ENCODE measurements around the gene WBP2NL. TPM values are rescaled to one million over a fixed set of nuclear protein-coding genes. Genes with fewer than 3 reads are reported as not detected.

WBP2NL gene
- total RNA-seq, 1 donor from 2014 or later = 1.9 TPM

DNA sequence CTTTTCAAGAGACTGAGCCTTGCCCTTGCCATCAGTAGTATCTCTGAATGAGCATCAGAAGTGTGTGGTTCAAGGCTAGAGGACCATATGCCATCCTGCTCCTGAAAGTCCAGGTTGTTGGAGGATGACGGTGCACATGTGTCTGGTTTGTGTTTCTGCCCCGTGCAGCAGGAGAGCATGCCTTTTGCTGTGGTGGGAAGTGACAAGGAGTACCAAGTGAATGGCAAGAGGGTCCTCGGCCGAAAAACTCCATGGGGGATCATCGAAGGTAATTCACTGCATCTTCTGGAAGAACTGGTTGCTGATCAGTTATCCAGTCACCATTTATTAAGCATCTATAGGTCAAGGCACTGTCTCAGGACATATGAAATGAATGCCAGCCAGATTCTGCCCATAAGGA, 6.1 kb upstream of the WBP2NL start:
- no peaks in the 10 kb centered on the region for H3K4me1 ChIP-seq
- no peak overlapping the region for H3K4me3 ChIP-seq
- intact Hi-C loops (cut with DNase I) = no loop called here
- TF ChIP-seq, protein P1, sequence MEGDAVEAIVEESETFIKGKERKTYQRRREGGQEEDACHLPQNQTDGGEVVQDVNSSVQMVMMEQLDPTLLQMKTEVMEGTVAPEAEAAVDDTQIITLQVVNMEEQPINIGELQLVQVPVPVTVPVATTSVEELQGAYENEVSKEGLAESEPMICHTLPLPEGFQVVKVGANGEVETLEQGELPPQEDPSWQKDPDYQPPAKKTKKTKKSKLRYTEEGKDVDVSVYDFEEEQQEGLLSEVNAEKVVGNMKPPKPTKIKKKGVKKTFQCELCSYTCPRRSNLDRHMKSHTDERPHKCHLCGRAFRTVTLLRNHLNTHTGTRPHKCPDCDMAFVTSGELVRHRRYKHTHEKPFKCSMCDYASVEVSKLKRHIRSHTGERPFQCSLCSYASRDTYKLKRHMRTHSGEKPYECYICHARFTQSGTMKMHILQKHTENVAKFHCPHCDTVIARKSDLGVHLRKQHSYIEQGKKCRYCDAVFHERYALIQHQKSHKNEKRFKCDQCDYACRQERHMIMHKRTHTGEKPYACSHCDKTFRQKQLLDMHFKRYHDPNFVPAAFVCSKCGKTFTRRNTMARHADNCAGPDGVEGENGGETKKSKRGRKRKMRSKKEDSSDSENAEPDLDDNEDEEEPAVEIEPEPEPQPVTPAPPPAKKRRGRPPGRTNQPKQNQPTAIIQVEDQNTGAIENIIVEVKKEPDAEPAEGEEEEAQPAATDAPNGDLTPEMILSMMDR (IDR thresholded peaks at IDR 0.05) = no peak
- no peaks in the 10 kb centered on the region for H3K9me3 ChIP-seq
- no peaks in the 10 kb centered on the region for H3K36me3 ChIP-seq
- H3K27me3 ChIP-seq (ENCODE audit: low read depth) = no peaks in the 10 kb centered on the region
- no peak for ATAC-seq
- no peak for DNase-seq
- no peak overlapping the region for H3K27ac ChIP-seq

GRCh38 chr22:41995211-41995610, 3.4 kb upstream of the WBP2NL start:
- H3K9me3 ChIP-seq = no peaks in the 10 kb centered on the region
- TF ChIP-seq, protein P1 (IDR thresholded peaks at IDR 0.05) = no peak
- intact Hi-C loops (cut with DNase I) = no loop called here
- ATAC-seq = no peak
- no peaks in the 10 kb centered on the region for H3K36me3 ChIP-seq
- no peak for DNase-seq
- peaks cover 12% of the 10 kb centered on the region for H3K4me1 ChIP-seq
- no peak overlapping the region for H3K4me3 ChIP-seq
- no peak overlapping the region for H3K27ac ChIP-seq
- peaks cover 6% of the 10 kb centered on the region for H3K27me3 ChIP-seq (ENCODE audit: low read depth)

DNA sequence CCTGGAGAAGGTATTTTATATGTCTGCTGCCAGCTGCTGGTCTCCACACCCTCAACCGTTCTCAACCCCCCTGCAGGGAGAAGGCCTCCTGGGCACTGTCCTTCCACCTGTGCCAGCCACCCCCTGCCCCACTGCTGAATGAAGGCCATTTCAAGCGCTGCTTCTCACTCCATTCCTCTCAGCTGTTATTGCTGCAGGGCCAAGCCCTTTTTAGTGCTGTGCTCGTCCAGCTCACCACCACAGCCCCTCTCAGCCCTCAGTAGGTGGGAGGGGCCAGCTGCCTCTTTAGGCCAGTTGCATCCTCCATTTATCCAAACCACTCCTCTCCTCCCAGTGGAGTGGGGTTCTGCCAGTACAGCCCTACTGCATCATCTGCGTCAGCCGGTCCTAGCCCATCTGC, 1.8 kb upstream of the WBP2NL start:
- peaks cover 12% of the 10 kb centered on the region for H3K4me1 ChIP-seq
- no peak overlapping the region for H3K27ac ChIP-seq
- peaks cover 6% of the 10 kb centered on the region for H3K27me3 ChIP-seq (ENCODE audit: low read depth)
- TF ChIP-seq, protein P1 (IDR thresholded peaks at IDR 0.05) = no peak
- H3K4me3 ChIP-seq = no peak overlapping the region
- DNase-seq (no peak), ATAC-seq (no peak)
- no peaks in the 10 kb centered on the region for H3K36me3 ChIP-seq
- no peaks in the 10 kb centered on the region for H3K9me3 ChIP-seq
- intact Hi-C loops (cut with DNase I) = no loop called here

- ATAC-seq (no peak), DNase-seq (no peak)
- intact Hi-C loops (cut with DNase I) = no loop called here
- TF ChIP-seq, protein P1 (IDR thresholded peaks at IDR 0.05) = no peak
- Histone ChIP-seq H3K9me3 (no peaks in the 10 kb centered on the region), H3K27ac (no peak overlapping the region), H3K4me3 (no peak overlapping the region), H3K36me3 (no peaks in the 10 kb centered on the region), H3K27me3 (ENCODE audit: low read depth) (peaks cover 6% of the 10 kb centered on the region), H3K4me1 (peaks cover 12% of the 10 kb centered on the region)
These were observed 1.9 kb downstream of the WBP2NL start for GRCh38 chr22:42000466-42000865.

GRCh38 chr22:42001121-42001520, 2.5 kb downstream of the WBP2NL start:
- Histone ChIP-seq H3K36me3 (no peaks in the 10 kb centered on the region), H3K4me1 (peaks cover 12% of the 10 kb centered on the region), H3K27me3 (ENCODE audit: low read depth) (peaks cover 6% of the 10 kb centered on the region), H3K27ac (no peak overlapping the region), H3K4me3 (no peak overlapping the region), H3K9me3 (no peaks in the 10 kb centered on the region)
- TF ChIP-seq, protein P1 (IDR thresholded peaks at IDR 0.05) = no peak
- no peak for ATAC-seq
- intact Hi-C loops (cut with DNase I) = no loop called here
- DNase-seq = no peak

GRCh38 chr22:42001706-42002105, 3.1 kb downstream of the WBP2NL start:
- no peak for ATAC-seq

More at GRCh38 chr22:42001706-42002105, 3.1 kb downstream of the WBP2NL start:
- Histone ChIP-seq H3K4me1 (peaks cover 12% of the 10 kb centered on the region), H3K9me3 (no peaks in the 10 kb centered on the region), H3K27me3 (ENCODE audit: low read depth) (peaks cover 6% of the 10 kb centered on the region), H3K4me3 (no peak overlapping the region), H3K36me3 (no peaks in the 10 kb centered on the region), H3K27ac (no peak overlapping the region)
- no peak for DNase-seq
- intact Hi-C loops (cut with DNase I) = no loop called here
- TF ChIP-seq, protein P1 (IDR thresholded peaks at IDR 0.05) = no peak

Measured in lower lobe of right lung (tissue), 2 donors.